Neutrophil (primary cell): Measurements from ENCODE around the gene GCM1.

ENCODE experiments used
- H3K27ac ChIP-seq: fragments of 200-600 bp; sonication (generic); 2 replicates; pipeline ENCODE4 v1.5.1; 2016; ENCODE audit warnings: mild to moderate bottlenecking, moderate library complexity
- H3K27me3 ChIP-seq: fragments of 200-600 bp; sonication (generic); 2 replicates; pipeline ENCODE4 v1.6.0; 2016; ENCODE audit warnings: mild to moderate bottlenecking
- H3K36me3 ChIP-seq: fragments of 200-600 bp; sonication (generic); 2 replicates; pipeline ENCODE4 v1.5.1; 2017
- H3K4me1 ChIP-seq, 2 experiments: fragments of 200-600 bp in 1 of 2; sonication (generic) in 1 of 2; 1 replicate in 1 of 2; 2 replicates in 1 of 2; pipeline versions ENCODE4 v1.5.1 to v1.6.1; 2013 to 2016; ENCODE audit warnings: low read depth in 1 of 2, low read length in 1 of 2, mild to moderate bottlenecking in 1 of 2, moderate library complexity in 1 of 2; ENCODE audit not compliant: control insufficient read depth in 1 of 2, insufficient read depth in 1 of 2
- H3K4me3 ChIP-seq, 2 experiments: fragments of 200-600 bp in 1 of 2; sonication (generic) in 1 of 2; 1 replicate in 1 of 2; 2 replicates in 1 of 2; pipeline ENCODE4 v1.5.1; 2013 to 2016; ENCODE audit warnings: low read depth in 1 of 2, low read length in 1 of 2, mild to moderate bottlenecking in 1 of 2, moderate library complexity in 1 of 2
- H3K9me3 ChIP-seq: fragments of 200-600 bp; sonication (generic); 2 replicates; pipeline ENCODE4 v1.5.1; 2016
- CTCF ChIP-seq: fragments of 200-600 bp; sonication (generic); IDR thresholded peaks from 2 replicates; pipeline ENCODE4 v1.5.1; 2016; ENCODE audit warnings: antibody characterized with exemption

GCM1 gene

DNA sequence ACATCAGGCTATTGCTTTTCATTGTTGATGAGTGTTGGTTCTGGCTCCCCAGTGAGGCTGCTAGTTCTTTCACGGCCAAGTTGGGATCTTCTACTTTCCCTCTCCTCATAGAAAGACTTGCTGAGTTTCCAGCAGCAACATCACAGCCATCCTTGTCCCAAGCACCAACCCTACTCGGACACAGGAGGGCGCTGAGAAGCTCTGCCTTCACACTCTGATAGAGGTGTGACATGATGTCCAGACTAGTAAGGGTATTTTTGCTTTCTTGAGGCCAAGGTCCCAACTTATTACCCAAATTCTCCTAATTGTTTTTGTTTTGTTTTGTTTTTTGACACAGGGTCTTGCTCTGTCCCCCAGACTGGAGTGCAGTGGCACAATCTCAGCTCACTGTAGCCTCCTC is 3.0 kb upstream of the GCM1 start:
- H3K27ac ChIP-seq: no peak overlapping the region
- no peak for TF ChIP-seq CTCF
- H3K4me1 ChIP-seq: no peaks in the 10 kb centered on the region
- no peaks in the 10 kb centered on the region for H3K36me3 ChIP-seq
- H3K9me3 ChIP-seq: no peaks in the 10 kb centered on the region
- no peaks in the 10 kb centered on the region for H3K27me3 ChIP-seq
- H3K4me3 ChIP-seq: no peak overlapping the region

- Histone ChIP-seq H3K36me3 (no peaks in the 10 kb centered on the region), H3K4me1 (peaks cover 0 to 3% of the 10 kb centered on the region in 2 experiments), H3K27ac (no peak overlapping the region), H3K4me3 (no peak overlapping the region), H3K9me3 (no peaks in the 10 kb centered on the region), H3K27me3 (no peaks in the 10 kb centered on the region)
- TF ChIP-seq CTCF: no peak
Observed at GRCh38 chr6:53144802-53145201, 3.8 kb downstream of the GCM1 start.

GRCh38 chr6:53143710-53144109 is 4.9 kb downstream of the GCM1 start:
- H3K4me1 ChIP-seq: peaks cover 0 to 3% of the 10 kb centered on the region in 2 experiments
- no peaks in the 10 kb centered on the region for H3K27me3 ChIP-seq
- no peaks in the 10 kb centered on the region for H3K9me3 ChIP-seq
- no peak for TF ChIP-seq CTCF
- H3K27ac ChIP-seq: no peak overlapping the region
- H3K36me3 ChIP-seq: no peaks in the 10 kb centered on the region
- no peak overlapping the region for H3K4me3 ChIP-seq

GRCh38 chr6:53142810-53143209 is 5.8 kb downstream of the GCM1 start:
- no peak overlapping the region for H3K4me3 ChIP-seq
- no peak overlapping the region for H3K27ac ChIP-seq
- H3K27me3 ChIP-seq: no peaks in the 10 kb centered on the region
- peaks cover 0 to 3% of the 10 kb centered on the region in 2 experiments for H3K4me1 ChIP-seq
- no peak for TF ChIP-seq CTCF
- H3K36me3 ChIP-seq: no peaks in the 10 kb centered on the region
- H3K9me3 ChIP-seq: no peaks in the 10 kb centered on the region

GRCh38 chr6:53139841-53140413 is 8.7 kb downstream of the GCM1 start:
- Histone ChIP-seq H3K36me3 (no peaks in the 10 kb centered on the region), H3K27me3 (no peaks in the 10 kb centered on the region), H3K4me3 (no peak overlapping the region), H3K9me3 (no peaks in the 10 kb centered on the region), H3K4me1 (no peaks in the 10 kb centered on the region), H3K27ac (no peak overlapping the region)
- TF ChIP-seq CTCF: no peak
